Measurements from ENCODE around the gene UBE2J2.

GRCh38 chr1:1318777-1319645, 45.4 kb upstream of the UBE2J2 start:
- TF ChIP-seq, protein P1, sequence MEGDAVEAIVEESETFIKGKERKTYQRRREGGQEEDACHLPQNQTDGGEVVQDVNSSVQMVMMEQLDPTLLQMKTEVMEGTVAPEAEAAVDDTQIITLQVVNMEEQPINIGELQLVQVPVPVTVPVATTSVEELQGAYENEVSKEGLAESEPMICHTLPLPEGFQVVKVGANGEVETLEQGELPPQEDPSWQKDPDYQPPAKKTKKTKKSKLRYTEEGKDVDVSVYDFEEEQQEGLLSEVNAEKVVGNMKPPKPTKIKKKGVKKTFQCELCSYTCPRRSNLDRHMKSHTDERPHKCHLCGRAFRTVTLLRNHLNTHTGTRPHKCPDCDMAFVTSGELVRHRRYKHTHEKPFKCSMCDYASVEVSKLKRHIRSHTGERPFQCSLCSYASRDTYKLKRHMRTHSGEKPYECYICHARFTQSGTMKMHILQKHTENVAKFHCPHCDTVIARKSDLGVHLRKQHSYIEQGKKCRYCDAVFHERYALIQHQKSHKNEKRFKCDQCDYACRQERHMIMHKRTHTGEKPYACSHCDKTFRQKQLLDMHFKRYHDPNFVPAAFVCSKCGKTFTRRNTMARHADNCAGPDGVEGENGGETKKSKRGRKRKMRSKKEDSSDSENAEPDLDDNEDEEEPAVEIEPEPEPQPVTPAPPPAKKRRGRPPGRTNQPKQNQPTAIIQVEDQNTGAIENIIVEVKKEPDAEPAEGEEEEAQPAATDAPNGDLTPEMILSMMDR (conservative IDR thresholded peaks at IDR 0.05; ENCODE audit: low read depth, low read length): no peak
- TF ChIP-seq POLR2A (IDR thresholded peaks at IDR 0.05; ENCODE audit: low read depth, low read length): peak; percentile 40; the same call in 1 of the 2 replicates
- no peak for TF ChIP-seq MAFK (IDR thresholded peaks at IDR 0.05; ENCODE audit: low read depth, low read length)
- no peak for TF ChIP-seq RCOR1 (IDR thresholded peaks at IDR 0.05; ENCODE audit: insufficient replicate concordance, low read length)
- no peak for TF ChIP-seq ELK1 (IDR thresholded peaks at IDR 0.05; ENCODE audit: borderline replicate concordance, low read depth, low read length)
- TF ChIP-seq BHLHE40 (IDR thresholded peaks at IDR 0.05; ENCODE audit: low read depth, low read length): no peak
- no peak for TF ChIP-seq RFX5 (IDR thresholded peaks at IDR 0.05; ENCODE audit: low read depth, low read length)
- no peak for TF ChIP-seq MXI1 (IDR thresholded peaks at IDR 0.05; ENCODE audit: borderline replicate concordance, low read depth, low read length)
- TF ChIP-seq USF2 (IDR thresholded peaks at IDR 0.05; ENCODE audit: low read depth, low read length): no peak
- no peak for TF ChIP-seq CEBPB (IDR thresholded peaks at IDR 0.05; ENCODE audit: low read depth, low read length)

Measured in IMR-90 (cell line).